Lower leg skin (tissue), 4 donors: Measurements from ENCODE around the gene TMEM165. TPM values are rescaled to one million over a fixed set of nuclear protein-coding genes. Genes with fewer than 3 reads are reported as not detected.

Experiments
- total RNA-seq, 4 donors: library from RNA; depleted of rRNA; stranded (reverse); fragments of >200 nt; gene quantifications; one replicate each; pipeline ENCODE4 v1.1.0, GENCODE V29; 2016

Gene TMEM165
- total RNA-seq, 4 donors from 2014 or later, result 84.1 to 149 (median 91.4) TPM

Other genes starting within 250 kb of the TMEM165 start
- 10 to 100 TPM in 2 of 4 donors, 1 to 10 TPM in 2; 6.9 to 21.7 (median 9.3) TPM for gene SRD5A3, start 49.7 kb upstream of the TMEM165 start, total RNA-seq
- 10 to 100 TPM; 10.4 to 14.4 (median 12.5) TPM for gene CLOCK, start 151.0 kb downstream of the TMEM165 start, total RNA-seq
- not detected for gene PDCL2, start 196.3 kb downstream of the TMEM165 start, total RNA-seq
- 10 to 100 TPM; 21.7 to 30.3 (median 26.7) TPM for gene NMU, start 240.3 kb downstream of the TMEM165 start, total RNA-seq